NCI-H2196 treated with DMSO at 0.1 percent for 48 hours (cell line): ENCODE results near the gene APMAP.

Source experiments
- DNase-seq: peaks from one replicate; lab custom pipeline; 2025; ENCODE audit not compliant: unreplicated experiment; lab: John Stamatoyannopoulos, UW

The APMAP gene

DNA sequence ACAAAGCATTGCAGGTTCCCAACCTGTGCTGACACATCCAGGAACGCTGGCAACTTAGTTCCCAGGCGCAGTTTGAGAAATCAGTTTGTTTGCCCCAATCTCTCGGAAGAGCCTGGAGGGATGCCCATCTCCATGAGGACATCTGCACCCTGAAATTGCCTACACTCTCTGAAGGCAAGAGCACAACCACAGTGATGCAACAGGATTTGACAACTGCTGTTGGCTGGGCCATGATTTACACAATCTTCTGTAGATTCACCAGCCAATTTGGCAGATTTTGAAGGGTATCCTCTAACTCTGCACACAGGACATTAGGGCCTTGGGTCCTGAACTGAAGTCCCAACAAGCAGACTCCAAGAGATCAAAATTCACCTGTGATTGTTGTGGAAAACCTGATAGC, 3.4 kb downstream of the APMAP start:
- no peak for DNase-seq

DNA sequence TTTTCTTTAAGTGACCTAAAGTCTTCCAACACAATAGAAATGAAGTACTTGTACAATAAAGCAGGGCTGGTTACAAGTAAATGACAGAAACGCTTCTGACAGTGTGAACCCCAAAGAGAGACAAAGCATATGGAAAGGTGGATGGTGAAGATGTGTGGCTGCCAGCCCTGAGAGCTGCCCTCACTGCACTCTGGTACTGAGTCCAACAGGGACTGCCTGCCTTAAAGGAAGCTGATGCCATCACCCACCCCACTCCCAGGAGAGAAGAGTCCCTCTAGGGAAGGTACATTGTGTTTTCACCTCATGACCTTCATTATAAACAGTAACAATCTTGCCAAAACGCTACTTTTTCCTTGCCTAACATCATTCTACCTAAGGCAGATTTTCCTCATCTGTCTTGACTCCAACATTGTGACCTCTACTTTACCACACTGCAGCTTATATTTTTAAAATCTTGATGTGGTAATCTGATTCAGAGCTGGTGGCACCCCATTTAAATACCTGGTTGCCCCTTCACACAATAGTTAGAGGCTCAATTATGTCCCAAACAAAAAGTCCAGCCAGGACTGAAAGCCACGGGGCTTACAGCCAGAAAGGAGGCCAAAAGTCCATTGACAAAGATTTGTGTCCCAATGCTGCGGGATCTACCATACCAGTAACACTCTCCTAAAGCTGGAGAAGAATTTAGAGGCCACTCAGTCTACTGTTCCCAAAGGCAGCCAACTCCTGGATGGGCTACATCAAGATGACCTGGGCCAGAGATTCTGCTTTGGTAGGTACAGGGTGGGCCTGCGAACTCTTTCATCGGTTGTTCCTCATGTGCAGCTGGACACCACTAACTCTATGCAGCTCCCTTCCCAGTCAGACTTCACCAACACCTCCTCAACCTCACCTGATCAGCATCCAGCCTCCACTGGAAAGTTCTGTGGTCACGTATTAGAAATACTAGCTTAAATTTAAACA, 4.4 kb downstream of the APMAP start:
- DNase-seq: no peak

DNA sequence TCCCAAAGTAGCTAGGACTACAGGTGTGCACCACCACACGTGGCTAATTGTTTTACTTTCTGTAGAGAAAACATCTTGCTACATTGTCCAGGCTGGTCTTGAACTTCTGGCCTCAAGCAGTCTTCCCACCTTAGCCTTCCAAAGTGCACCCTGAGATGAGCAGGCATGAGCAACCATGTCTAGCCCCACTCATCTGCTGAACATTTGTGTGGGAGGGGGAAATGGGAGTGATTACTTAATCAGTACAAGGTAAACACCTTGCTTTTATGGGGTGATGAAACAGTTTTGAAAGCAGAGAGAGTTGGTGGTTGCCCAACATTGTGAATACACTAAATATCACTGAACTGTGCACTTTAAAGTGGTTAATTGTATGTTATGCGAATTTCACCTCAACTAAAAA, 5.3 kb downstream of the APMAP start:
- DNase-seq: no peak

DNA sequence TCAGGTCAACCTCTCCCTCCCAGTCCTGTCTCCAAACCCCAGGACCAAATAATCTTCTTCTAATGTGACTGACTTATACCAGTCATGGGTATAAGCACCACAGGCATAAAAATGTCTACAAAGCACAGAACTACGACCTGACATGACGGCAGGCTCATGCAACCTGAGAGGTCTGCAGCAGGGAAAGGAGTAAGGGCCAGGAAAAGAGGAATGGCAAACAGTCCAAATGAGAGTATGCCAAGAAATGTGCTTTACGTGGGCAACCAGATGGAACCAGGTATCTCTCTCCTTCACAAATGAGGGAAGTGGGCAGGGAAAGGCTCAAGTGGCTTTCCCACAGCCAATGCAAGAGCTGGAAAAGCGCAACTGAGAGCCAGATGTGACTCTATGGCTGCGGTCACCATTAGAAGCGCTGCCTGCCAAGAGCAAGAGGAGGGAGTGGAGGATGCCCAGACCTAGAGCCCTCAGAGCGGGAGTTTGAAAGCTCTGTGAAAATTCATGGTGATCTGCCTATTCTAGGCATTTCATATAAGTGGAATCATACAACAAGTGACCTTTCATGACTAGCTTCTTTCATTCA, 6.0 kb downstream of the APMAP start:
- peak; percentile 73 for DNase-seq

DNA sequence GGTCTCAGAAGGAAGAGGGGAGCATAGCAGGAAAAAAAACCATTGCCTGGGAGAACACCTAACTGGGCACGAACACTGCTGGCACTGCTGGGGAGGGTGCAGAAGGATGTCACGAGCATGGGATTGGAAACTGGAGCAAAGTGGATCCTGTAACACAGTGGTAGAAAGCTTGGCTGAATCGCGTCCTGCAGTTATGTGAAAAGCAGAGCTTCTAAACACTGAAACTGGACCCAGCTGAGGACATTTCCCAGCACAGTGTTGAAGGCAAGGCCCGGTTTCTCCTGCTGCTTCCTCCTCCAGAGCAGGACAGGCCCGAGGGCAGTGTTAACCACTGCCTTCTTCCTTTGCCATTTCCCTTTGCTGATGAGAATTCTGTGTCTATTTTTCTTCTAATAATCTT, 6.7 kb downstream of the APMAP start:
- DNase-seq: no peak

DNA sequence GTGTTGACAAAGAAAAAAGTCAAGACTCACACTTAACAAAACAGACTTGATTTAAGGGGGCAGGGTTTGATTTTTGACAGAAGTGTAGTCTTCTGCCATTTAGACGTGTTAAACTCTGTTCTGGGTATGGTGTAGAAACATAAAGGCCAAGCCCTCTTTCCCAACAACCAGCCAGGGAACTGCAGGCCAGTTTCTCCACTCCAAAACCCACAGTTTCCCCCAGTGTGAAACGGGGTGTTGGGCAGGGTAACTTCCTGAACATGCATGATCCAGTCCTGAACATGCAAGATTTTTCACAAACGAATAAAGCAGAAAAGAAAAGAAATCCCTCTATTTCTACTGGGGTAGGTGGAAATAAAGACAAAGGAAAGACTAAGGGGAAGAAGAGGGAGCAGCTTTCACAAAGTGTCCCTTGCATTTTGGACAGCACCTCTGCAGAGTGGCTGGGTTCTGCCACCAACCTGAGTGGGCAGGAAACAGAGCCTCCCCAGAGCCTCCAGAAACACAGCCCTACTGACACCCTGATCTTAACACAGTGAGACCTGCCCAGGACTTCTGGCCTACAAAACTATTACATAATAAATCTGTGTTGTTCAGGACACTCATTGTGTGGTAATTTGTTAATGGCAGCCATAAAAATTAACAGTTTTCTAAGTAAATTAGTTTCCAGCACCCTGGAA, 7.5 kb downstream of the APMAP start:
- no peak for DNase-seq

DNA sequence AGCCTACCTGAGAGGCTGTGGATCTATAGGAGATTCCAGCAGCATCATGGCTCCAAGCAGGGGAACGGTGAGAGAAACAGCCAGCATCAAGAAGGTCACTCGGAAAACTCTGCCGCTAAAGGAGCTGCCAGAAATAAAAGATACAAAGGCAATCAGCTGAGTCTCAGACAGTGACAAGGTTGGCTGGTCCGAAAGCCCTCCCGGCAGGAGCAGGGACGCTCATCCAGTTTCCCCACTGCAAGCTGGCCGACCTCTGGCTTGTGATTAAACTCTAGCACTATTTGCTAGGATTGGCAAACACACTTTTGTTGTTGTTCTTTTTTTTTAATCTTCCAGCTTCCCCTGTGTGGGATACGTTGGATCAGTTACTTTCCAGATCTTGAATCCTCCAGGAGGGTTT, 8.7 kb downstream of the APMAP start:
- DNase-seq: no peak

DNA sequence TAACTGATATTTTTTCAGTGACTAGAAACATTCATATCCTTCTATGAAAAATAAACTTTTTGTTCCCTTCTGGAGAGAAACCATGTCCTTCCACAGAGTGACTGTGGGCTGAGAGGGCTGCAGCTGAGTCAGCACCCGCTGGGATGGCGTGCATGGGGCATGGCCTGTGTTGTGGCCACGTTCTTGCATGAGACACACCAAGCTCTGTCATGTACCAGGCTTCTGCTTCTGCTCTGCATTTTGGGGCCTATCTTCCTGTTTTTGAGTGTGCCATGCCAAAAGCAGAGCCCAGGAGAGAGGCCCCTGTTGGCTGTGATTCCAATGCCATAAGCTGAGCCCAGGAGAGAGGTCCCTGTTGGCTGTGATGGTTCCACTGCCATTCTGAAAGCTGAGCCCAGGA, 10.8 kb downstream of the APMAP start:
- no peak for DNase-seq

DNA sequence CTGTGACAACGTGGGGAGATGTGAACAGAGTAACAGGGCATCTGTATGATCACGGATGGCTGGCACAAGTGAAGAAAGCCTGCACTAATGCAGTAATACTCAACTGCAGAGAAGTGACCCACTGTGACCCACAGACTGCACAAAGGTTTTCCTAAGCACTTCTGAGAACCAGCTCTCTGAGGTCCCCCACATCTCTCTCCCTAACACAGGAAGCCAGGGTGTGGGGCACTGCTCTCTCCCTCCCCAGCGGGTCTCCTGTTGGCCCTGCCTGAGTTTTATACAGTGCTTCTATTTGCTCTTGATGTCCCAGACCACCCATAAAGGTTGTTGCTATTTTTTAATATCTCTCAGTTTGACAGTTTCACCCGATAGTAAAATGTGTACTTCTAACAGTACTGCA, 11.3 kb downstream of the APMAP start:
- no peak for DNase-seq

DNA sequence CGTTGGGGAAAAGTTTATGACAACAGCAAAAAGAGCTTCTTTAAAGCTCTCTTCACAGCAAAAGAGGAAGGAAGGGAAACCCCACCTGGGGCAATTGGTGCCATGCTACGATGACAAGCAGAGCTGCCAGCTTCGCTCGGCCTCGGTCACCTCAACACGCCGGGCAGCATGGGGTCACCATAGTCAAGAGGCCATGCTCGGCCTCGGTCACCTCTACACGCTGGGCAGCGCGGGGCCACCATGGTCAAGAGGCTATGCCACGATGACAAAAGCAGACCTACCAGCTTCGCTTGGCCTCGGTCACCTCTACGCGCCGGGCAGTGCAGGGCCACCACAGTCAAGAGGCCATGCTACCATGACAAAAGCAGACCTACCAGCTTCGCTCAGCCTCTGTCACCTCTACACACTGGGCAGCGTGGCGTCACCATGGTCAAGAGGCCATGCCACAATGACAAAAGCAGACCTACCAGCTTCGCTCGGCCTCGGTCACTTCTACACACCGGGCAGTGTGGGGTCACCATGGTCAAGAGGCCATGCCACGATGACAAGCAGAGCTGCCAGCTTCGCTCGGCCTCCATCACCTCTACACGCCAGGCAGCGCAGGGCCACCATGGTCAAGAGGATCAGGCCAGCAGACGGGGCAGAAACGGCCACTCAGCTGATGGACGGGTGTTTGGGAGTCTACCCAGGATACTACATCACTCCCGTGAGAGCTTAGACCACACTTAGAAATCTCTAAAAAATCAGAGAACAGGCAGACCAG, 12.1 kb downstream of the APMAP start:
- no peak for DNase-seq

DNA sequence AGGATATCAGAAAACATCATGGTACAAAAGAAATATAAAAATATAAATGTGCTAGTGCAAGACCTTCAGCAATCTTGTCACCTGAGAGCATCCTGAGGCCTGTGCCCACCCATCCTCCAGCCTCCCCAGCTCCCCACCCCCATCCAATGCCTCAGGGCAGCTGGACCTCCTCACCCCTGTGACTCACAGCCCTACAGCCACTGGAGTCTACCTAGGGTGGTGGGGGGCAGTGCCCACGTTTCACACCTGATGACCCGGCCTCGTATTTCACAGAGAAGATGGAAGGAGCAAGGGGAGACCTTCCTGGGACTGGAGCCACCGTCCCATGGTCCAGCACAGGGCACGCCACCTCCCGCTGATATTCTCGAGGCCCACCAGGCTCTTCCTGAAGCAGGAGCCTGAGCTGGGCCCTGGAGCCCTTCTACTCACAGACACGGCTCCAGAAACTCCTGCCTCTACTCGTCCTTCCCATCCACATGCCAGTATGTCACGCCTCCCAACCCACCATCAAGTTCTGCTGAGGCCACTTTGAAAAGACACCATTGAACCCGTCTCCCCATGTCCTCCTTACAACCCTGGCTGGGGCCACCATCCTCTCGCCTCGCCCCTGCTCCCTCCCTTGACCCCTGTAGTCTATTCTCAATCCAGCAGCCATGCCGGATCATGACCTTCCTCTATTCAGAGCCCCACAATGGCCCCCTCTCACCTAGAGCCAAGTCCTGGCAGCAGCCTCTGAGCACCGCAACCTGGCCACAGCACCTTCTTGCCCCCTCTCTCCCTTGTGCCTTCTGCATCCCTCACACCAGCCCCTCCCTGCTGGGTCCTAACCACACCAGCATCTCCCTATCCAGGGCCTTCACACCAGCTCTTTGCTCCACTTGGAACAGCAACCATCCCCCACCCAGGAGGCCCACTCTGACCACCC, 13.3 kb downstream of the APMAP start:
- DNase-seq: no peak

DNA sequence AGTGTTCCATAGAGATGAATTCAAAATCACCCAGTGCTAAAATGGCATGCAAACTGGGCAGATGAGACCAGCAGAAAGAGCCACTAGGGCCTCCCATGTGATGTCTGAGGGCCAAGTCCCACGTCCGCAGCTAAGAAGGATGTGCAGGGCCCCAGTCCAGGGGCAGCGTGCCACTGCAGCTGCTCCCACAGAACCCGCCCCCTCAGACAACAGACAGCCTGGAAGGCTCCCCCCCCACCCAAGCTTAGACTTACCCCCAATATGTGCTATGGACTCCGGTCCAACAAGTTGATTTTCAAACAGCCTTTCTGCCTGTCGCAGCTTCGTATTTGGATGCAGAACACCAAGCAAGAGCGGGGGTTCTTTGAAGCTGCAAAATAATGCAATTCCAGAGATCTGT, 14.0 kb downstream of the APMAP start:
- DNase-seq: no peak

DNA sequence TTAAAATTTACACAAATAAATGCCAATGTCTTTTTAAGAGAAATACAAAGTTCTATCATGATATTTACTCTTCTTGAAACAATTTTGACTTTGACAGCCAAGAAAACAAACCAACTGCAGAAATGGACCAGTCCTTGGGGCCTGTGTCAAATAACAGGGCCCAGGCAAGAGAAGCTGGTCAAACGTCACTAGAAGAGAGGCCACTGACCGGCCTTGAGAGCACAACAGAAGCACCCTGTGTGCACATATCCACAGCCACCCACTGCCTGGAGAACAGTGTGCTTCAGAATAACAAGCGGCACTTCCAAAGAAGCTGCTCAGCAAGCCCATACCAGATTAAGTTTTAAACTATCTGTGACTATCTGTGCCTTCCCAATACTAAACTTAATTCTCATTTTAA, 14.8 kb downstream of the APMAP start:
- DNase-seq: no peak

DNA sequence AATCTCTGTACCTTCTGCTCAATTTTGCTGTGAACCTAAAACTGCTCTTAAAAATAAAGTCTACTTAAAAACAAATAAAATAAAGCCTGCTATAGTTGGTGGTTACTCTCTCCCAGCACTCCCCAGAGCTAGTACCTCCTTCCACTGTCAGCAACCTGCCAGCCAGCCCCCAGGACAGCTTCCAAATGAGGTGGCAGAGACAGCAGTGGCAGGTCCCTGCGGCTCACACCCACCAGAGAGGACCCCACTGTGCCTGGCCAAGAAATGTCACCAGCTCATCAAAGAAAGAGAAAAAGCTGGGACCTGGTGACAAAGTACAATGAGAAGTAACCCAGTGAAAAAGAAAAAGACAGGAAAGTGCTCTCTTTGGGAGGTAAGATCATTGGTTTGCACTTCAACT, 15.2 kb downstream of the APMAP start:
- no peak for DNase-seq

DNA sequence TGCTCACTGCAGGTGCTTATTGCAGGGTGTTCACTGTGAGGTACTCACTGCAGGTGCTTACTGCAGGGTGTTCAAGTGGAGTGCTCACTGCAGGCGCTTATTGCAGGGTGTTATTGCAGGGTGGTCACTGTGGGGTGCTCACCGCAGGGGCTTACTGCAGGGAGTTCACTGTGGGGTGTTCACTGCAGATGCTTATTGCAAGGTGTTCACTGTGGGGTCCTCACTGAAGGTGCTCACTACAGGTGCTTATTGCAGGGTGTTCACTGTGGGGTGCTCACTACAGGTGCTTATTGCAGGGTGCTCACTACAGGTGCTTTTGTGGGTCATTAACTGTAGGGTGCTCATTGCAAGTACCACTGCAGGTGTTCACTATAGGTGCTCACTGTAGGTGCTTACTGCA, 20.2 kb downstream of the APMAP start:
- DNase-seq: no peak

DNA sequence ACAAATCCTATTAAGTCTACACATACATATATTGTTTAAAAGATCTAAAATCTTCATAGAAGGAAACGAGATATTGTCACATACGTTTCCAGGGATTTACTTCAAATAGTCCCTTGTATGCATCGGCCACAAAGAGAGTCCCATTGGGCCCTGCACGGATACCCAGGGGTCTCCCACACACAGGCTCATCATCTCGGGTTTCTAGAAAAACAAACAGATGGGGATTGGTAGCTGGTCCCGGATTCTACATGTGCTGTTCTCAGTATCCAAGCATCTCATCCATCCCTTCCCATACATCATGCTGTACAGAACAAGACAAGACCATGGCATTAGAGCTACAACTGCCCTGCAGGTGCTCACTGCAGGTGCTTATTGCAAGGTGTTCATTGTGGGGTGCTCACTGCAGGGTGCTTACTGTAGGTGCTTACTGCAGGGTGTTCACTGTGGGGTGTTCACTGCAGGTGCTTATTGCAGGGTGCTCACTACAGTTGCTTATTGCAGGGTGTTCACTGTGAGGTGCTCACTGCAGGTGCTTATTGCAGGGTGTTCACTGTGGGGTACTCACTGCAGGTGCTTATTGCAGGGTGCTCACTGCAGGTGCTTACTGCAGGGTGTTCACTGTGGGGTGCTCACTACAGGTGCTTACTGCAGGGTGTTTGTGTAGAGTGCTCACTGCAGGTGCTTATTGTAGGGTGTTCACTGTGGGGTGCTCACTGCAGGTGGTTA, 21.0 kb downstream of the APMAP start:
- no peak for DNase-seq

DNA sequence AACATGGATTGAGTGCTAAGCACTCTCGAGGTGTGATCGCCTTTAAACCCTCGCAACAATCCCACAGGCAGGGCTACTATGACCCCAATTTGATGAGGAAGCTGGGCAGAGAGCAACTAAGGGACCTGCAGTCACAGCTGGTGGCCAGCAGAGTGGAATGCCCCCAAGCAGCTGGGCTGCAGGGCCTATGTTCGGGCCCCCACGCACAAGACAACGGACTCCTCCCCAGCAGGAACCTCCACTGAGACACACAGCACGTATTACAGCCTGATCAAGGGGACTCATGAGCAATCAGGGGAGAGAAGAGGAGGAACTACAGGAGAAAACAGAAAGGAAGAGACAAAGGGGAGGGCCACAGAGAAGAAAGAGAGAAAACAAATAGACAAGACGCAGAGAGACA, 21.8 kb downstream of the APMAP start:
- no peak for DNase-seq

DNA sequence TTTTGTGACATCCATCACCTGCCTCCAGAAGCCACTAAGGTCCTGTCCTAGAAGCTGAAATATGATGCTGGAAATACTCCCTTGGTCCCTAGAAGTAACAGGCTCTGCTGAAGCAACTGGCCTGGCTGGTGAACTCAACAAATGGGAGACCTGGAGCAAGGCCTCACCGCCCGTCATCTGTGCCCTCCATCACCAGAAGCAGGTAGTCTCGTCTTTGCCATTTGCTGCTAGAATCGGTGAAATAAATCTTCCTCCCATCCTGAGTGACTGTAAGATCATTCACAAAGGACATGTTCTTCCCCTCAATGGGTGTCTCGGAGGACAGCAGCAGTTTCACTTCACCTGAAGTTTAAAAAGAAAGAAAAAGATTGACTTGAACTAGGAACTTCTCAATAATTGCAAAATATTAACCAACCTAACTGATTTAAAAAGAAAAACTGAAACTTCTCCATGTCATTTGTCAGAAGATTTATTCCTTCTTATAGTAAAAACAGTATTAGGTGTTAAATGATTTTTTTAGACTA, 22.5 kb downstream of the APMAP start:
- no peak for DNase-seq
